Measurements from ENCODE around the gene ABLIM1.

Gene ABLIM1

DNA sequence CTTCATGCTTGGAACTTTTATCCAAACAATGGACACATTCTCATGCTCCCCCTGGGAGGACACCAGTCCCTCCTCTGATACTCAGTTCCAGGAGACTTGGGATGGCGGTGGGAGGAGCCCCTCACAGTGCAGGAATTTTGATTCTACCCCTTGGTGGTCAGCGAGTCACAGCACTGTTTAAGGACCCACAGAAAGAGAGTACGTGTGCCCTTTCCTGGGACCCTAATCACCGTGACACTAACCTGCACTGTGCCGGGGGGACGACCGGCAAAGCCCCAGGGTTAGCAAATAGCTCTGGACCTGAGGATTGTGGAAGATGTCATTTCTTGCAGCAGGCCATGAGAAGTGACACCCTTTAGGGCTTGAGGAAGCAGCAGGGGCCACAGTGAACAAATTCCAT lies 264.2 kb downstream of the ABLIM1 start:
- Histone ChIP-seq H3K9ac (ENCODE audit: low read depth, low read length) (no peak overlapping the region), H3K9me3 (ENCODE audit: control insufficient read depth, insufficient read depth, low read length) (no peaks in the 10 kb centered on the region), H3K27ac (ENCODE audit: low read depth, low read length) (no peak overlapping the region), H3K27me3 (ENCODE audit: control insufficient read depth, insufficient read depth, low read length) (no peaks in the 10 kb centered on the region), H3K4me1 (ENCODE audit: control insufficient read depth, insufficient read depth, low read length) (no peaks in the 10 kb centered on the region), H3K4me3 (ENCODE audit: low read depth, low read length) (no peak overlapping the region), H3K36me3 (ENCODE audit: control insufficient read depth, insufficient read depth, low read length) (no peaks in the 10 kb centered on the region)

GRCh38 chr10:114393482-114393881 lies 264.6 kb downstream of the ABLIM1 start:
- H3K27me3 ChIP-seq (ENCODE audit: control insufficient read depth, insufficient read depth, low read length) = no peaks in the 10 kb centered on the region
- H3K4me1 ChIP-seq (ENCODE audit: control insufficient read depth, insufficient read depth, low read length) = no peaks in the 10 kb centered on the region
- no peak overlapping the region for H3K27ac ChIP-seq (ENCODE audit: low read depth, low read length)
- no peaks in the 10 kb centered on the region for H3K9me3 ChIP-seq (ENCODE audit: control insufficient read depth, insufficient read depth, low read length)
- H3K4me3 ChIP-seq (ENCODE audit: low read depth, low read length) = no peak overlapping the region
- no peak overlapping the region for H3K9ac ChIP-seq (ENCODE audit: low read depth, low read length)
- no peaks in the 10 kb centered on the region for H3K36me3 ChIP-seq (ENCODE audit: control insufficient read depth, insufficient read depth, low read length)

DNA sequence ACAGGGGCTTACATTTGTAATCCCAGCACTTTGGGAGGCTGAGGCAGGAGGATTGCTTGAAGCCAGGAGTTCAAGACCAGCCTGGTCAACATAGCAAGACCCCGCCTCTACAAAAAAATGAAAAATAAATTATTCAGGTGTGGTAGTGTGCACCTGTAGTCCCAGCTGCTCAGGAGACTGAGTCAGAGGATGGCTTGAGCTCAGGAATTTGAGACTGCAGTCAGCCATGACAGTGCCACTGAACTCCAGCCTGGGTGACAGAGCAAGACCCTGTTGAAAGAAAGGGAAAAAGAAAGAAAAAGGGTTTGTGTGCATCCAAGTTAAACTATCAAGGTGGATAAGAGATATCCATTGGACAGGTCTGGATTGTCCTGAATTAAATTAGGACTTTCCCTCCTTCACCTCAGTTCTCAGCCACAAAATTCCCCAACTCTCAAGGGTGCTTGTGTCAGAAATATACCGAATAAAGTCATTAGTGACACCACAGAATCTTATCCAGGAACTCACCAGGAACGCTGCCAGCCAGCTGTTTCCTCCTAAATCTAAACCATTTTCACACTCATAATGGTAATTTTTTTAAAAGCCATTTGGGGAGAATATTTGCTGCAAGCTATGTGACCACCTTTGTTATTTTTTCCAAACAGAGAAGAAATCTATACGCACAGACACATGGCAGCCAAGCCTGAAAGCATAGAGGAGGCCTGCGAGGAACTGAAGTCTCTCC lies 265.8 kb downstream of the ABLIM1 start:
- Histone ChIP-seq H3K9ac (ENCODE audit: low read depth, low read length) (no peak overlapping the region), H3K4me1 (ENCODE audit: control insufficient read depth, insufficient read depth, low read length) (no peaks in the 10 kb centered on the region), H3K9me3 (ENCODE audit: control insufficient read depth, insufficient read depth, low read length) (no peaks in the 10 kb centered on the region), H3K27me3 (ENCODE audit: control insufficient read depth, insufficient read depth, low read length) (no peaks in the 10 kb centered on the region), H3K36me3 (ENCODE audit: control insufficient read depth, insufficient read depth, low read length) (no peaks in the 10 kb centered on the region), H3K4me3 (ENCODE audit: low read depth, low read length) (no peak overlapping the region), H3K27ac (ENCODE audit: low read depth, low read length) (no peak overlapping the region)

DNA sequence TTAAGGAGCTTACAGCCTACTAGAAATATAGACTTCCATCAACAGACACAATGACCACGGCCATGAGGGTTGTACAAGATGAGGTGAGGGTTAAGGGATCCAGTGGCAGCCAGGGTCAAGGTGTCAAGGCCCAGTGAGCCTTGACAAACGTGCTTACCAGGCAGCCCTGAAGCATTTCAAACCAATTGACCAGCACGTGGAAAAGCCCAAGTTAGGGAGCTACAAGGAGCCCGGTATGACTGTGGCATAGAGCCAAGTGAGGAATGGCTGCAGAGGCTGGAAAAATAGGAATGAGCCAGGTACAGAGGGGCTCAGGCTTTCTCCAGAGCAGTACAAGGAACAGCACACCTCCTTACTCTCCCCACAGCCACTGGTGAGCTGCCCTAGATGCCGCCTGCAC lies 266.5 kb downstream of the ABLIM1 start:
- Histone ChIP-seq H3K9me3 (ENCODE audit: control insufficient read depth, insufficient read depth, low read length) (no peaks in the 10 kb centered on the region), H3K36me3 (ENCODE audit: control insufficient read depth, insufficient read depth, low read length) (no peaks in the 10 kb centered on the region), H3K9ac (ENCODE audit: low read depth, low read length) (no peak overlapping the region), H3K4me1 (ENCODE audit: control insufficient read depth, insufficient read depth, low read length) (no peaks in the 10 kb centered on the region), H3K4me3 (ENCODE audit: low read depth, low read length) (no peak overlapping the region), H3K27ac (ENCODE audit: low read depth, low read length) (no peak overlapping the region), H3K27me3 (ENCODE audit: control insufficient read depth, insufficient read depth, low read length) (no peaks in the 10 kb centered on the region)

DNA sequence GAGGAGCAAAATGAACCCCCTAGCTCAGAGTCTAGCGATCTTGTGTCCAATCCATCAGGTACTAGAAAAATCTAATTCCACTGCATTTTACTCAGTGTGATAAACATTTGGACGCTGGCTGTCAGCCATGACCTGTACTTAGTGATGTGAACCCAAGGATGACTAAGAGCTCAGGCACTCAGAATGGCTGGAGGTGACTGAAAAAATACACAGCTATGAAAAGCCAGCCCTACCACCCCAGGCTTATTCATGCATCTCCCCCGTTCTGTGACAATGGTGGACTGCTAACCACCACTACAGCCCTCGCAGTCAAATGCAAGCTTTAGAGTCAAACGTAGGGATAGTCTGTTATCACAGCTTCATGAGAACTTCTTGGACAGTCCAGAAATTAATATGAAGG lies 268.6 kb downstream of the ABLIM1 start:
- H3K27ac ChIP-seq (ENCODE audit: low read depth, low read length) = no peak overlapping the region
- H3K4me1 ChIP-seq (ENCODE audit: control insufficient read depth, insufficient read depth, low read length) = no peaks in the 10 kb centered on the region
- H3K9ac ChIP-seq (ENCODE audit: low read depth, low read length) = no peak overlapping the region
- no peaks in the 10 kb centered on the region for H3K36me3 ChIP-seq (ENCODE audit: control insufficient read depth, insufficient read depth, low read length)
- no peak overlapping the region for H3K4me3 ChIP-seq (ENCODE audit: low read depth, low read length)
- no peaks in the 10 kb centered on the region for H3K27me3 ChIP-seq (ENCODE audit: control insufficient read depth, insufficient read depth, low read length)
- no peaks in the 10 kb centered on the region for H3K9me3 ChIP-seq (ENCODE audit: control insufficient read depth, insufficient read depth, low read length)

DNA sequence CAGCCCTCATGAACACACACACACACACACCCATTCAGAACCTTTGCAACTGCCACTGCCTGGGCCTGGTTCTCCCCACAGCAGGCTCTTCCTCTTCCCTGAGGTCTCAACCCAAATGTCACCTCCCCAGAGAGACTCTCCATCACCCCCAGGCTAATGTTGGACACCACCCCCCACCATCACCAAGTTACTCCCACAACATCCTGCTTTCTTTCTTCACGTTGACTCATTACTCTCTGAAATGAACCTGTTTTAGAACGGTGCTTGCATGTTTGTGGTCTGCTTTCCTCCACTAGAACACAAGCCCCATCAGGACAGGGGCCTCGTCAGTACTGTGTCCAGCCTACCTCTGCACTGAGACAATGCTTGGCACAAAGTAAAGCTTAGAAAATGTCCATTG lies 269.8 kb downstream of the ABLIM1 start:
- Histone ChIP-seq H3K27ac (ENCODE audit: low read depth, low read length) (no peak overlapping the region), H3K4me1 (ENCODE audit: control insufficient read depth, insufficient read depth, low read length) (no peaks in the 10 kb centered on the region), H3K4me3 (ENCODE audit: low read depth, low read length) (no peak overlapping the region), H3K27me3 (ENCODE audit: control insufficient read depth, insufficient read depth, low read length) (no peaks in the 10 kb centered on the region), H3K9ac (ENCODE audit: low read depth, low read length) (no peak overlapping the region), H3K9me3 (ENCODE audit: control insufficient read depth, insufficient read depth, low read length) (no peaks in the 10 kb centered on the region), H3K36me3 (ENCODE audit: control insufficient read depth, insufficient read depth, low read length) (no peaks in the 10 kb centered on the region)

DNA sequence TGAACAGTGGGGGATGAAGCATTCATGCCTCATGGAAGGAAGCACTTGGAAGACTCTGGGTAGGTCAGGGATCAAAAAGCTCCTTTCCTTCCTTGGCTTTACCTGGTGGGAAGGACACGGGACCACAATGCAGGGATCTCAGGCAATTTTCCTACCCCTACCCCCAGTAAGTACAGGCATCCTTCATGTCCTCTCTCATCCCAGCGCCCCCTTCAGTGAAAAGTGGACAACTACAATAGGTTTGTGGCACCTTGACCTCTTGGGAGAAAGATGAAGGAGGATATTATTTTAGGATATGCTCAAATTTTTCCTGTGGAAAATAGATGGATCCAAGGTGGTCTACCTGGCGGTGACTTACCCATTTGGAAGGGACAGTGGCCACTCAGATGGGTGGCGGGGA lies 270.3 kb downstream of the ABLIM1 start:
- Histone ChIP-seq H3K9ac (ENCODE audit: low read depth, low read length) (no peak overlapping the region), H3K4me3 (ENCODE audit: low read depth, low read length) (no peak overlapping the region), H3K27ac (ENCODE audit: low read depth, low read length) (no peak overlapping the region), H3K9me3 (ENCODE audit: control insufficient read depth, insufficient read depth, low read length) (no peaks in the 10 kb centered on the region), H3K4me1 (ENCODE audit: control insufficient read depth, insufficient read depth, low read length) (no peaks in the 10 kb centered on the region), H3K36me3 (ENCODE audit: control insufficient read depth, insufficient read depth, low read length) (no peaks in the 10 kb centered on the region), H3K27me3 (ENCODE audit: control insufficient read depth, insufficient read depth, low read length) (no peaks in the 10 kb centered on the region)

DNA sequence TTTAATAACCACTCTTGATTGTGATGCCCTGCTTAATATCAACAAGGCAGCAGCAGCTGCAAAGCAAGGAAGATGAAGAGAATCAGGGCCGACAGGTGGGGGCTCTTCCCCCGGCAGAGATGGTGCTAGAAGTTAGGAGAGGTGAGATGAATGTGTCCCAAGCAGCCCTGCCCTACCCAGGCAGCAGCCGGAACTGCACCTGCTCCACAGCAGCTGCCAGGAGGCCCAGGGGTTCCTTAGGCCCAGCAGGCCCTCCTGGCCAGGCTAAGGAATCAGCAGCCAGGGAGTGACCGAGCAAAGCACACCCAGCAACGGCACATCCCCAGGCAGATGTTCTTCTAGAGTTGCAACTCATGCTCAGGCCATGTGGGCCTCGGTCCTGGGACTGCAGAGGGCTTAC lies 271.6 kb downstream of the ABLIM1 start:
- no peak overlapping the region for H3K9ac ChIP-seq (ENCODE audit: low read depth, low read length)
- H3K4me3 ChIP-seq (ENCODE audit: low read depth, low read length) = no peak overlapping the region
- no peaks in the 10 kb centered on the region for H3K9me3 ChIP-seq (ENCODE audit: control insufficient read depth, insufficient read depth, low read length)
- H3K27me3 ChIP-seq (ENCODE audit: control insufficient read depth, insufficient read depth, low read length) = no peaks in the 10 kb centered on the region
- H3K4me1 ChIP-seq (ENCODE audit: control insufficient read depth, insufficient read depth, low read length) = no peaks in the 10 kb centered on the region
- no peaks in the 10 kb centered on the region for H3K36me3 ChIP-seq (ENCODE audit: control insufficient read depth, insufficient read depth, low read length)
- H3K27ac ChIP-seq (ENCODE audit: low read depth, low read length) = no peak overlapping the region

- Histone ChIP-seq H3K9me3 (ENCODE audit: control insufficient read depth, insufficient read depth, low read length) (no peaks in the 10 kb centered on the region), H3K4me1 (ENCODE audit: control insufficient read depth, insufficient read depth, low read length) (no peaks in the 10 kb centered on the region), H3K9ac (ENCODE audit: low read depth, low read length) (no peak overlapping the region), H3K36me3 (ENCODE audit: control insufficient read depth, insufficient read depth, low read length) (no peaks in the 10 kb centered on the region), H3K27me3 (ENCODE audit: control insufficient read depth, insufficient read depth, low read length) (no peaks in the 10 kb centered on the region), H3K4me3 (ENCODE audit: low read depth, low read length) (no peak overlapping the region), H3K27ac (ENCODE audit: low read depth, low read length) (no peak overlapping the region)
Measured at GRCh38 chr10:114385557-114385956, 272.5 kb downstream of the ABLIM1 start.

DNA sequence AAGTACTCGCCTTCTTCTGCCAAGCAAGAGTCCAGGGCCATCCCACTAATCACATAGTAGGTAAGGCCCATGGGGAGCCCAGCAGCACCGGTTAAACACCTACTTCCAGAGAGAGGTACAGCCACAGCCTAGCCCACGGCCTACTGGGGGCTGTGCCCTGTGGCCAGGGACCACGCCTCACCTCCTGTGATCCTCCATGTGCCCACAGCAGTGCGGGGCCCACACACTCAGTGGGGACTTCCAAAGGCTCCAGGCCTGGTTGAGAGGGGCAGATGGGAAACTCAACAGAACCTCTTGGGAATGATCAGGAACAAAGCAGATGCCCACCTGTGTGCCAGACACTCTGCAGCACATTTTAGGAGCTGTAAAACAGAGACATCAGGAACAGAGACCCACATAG lies 273.5 kb downstream of the ABLIM1 start:
- H3K9ac ChIP-seq (ENCODE audit: low read depth, low read length) = no peak overlapping the region
- H3K9me3 ChIP-seq (ENCODE audit: control insufficient read depth, insufficient read depth, low read length) = no peaks in the 10 kb centered on the region
- H3K27me3 ChIP-seq (ENCODE audit: control insufficient read depth, insufficient read depth, low read length) = no peaks in the 10 kb centered on the region
- H3K36me3 ChIP-seq (ENCODE audit: control insufficient read depth, insufficient read depth, low read length) = no peaks in the 10 kb centered on the region
- H3K27ac ChIP-seq (ENCODE audit: low read depth, low read length) = no peak overlapping the region
- H3K4me1 ChIP-seq (ENCODE audit: control insufficient read depth, insufficient read depth, low read length) = no peaks in the 10 kb centered on the region
- no peak overlapping the region for H3K4me3 ChIP-seq (ENCODE audit: low read depth, low read length)

DNA sequence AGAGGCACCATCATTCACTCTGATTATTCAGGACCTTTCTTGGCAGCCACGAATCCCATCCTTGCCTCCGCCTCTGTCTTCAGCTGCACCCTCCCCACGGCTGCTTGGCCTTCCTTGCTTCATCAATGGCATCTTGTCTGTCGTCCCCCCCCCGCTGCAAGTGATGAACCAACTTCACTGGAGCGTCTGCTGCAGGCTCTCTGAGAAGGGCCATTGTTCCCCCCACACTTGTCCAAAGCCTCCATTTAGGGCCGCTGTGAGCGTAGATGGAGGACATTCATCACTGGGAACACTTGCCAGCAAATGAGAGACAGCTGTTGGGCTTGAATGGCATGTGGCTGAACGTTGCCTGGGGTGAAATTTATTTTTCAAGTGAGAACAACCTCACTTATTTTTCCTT lies 273.9 kb downstream of the ABLIM1 start:
- no peaks in the 10 kb centered on the region for H3K27me3 ChIP-seq (ENCODE audit: control insufficient read depth, insufficient read depth, low read length)
- no peaks in the 10 kb centered on the region for H3K36me3 ChIP-seq (ENCODE audit: control insufficient read depth, insufficient read depth, low read length)
- no peaks in the 10 kb centered on the region for H3K4me1 ChIP-seq (ENCODE audit: control insufficient read depth, insufficient read depth, low read length)
- no peaks in the 10 kb centered on the region for H3K9me3 ChIP-seq (ENCODE audit: control insufficient read depth, insufficient read depth, low read length)
- no peak overlapping the region for H3K27ac ChIP-seq (ENCODE audit: low read depth, low read length)
- H3K4me3 ChIP-seq (ENCODE audit: low read depth, low read length) = no peak overlapping the region
- H3K9ac ChIP-seq (ENCODE audit: low read depth, low read length) = no peak overlapping the region
